GM08714 (cell line): ENCODE measurements around the gene ZC3H18.

Experiments used
- H3K4me3 ChIP-seq: fragments of 200-500 bp; sonication (Bioruptor generic); 2 replicates; pipeline ENCODE4 v1.5.1; 2014; ENCODE audit warnings: mild to moderate bottlenecking, low read length, inconsistent platforms
- ZNF274 ChIP-seq: IDR thresholded peaks from 2 replicates; pipeline ENCODE4 v1.6.1; 2012; ENCODE audit warnings: mild to moderate bottlenecking, low read depth, low read length

Gene ZC3H18

DNA sequence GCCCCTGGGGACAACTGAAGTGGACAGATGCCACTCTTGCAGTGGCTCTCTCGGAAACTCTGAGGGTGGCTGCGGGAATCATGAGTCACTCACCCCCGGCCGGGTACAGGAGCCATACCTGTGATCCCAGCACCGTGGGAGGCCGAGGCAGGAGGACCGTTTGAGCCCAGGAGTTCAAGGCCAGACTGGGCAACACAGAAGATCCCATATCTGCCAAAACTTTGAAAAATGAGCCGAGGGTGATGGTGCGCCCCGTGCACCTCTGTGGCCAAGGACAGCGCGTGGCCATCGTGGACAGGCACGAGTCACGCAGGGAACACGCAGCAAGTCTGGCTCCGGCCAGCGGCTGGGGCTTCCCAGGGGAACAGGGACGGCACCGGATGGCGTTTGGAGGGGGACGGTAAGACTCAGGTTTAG lies 41.3 kb upstream of the ZC3H18 start:
- TF ChIP-seq ZNF274, result no peak
- H3K4me3 ChIP-seq, result no peak overlapping the region

DNA sequence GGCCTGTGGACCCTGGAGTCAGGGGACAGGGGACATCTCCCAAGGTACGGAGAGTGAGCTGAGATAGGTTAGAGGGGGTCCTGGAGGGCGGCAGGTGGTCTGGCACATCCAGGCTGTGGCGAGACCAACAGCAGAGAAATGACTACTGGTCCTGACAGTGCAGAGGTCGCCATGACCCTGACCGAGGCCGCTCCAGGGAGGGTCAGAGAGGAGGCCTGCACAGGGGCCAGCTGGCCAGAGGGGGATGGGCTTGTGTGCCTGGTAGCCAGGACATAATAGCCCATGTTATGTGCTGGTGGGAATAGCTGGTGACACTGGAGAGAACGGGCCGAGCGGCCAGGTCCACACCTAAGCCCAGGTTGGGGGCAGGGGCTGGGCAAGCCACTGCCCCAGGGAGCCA lies 40.6 kb upstream of the ZC3H18 start:
- no peak overlapping the region for H3K4me3 ChIP-seq
- no peak for TF ChIP-seq ZNF274

DNA sequence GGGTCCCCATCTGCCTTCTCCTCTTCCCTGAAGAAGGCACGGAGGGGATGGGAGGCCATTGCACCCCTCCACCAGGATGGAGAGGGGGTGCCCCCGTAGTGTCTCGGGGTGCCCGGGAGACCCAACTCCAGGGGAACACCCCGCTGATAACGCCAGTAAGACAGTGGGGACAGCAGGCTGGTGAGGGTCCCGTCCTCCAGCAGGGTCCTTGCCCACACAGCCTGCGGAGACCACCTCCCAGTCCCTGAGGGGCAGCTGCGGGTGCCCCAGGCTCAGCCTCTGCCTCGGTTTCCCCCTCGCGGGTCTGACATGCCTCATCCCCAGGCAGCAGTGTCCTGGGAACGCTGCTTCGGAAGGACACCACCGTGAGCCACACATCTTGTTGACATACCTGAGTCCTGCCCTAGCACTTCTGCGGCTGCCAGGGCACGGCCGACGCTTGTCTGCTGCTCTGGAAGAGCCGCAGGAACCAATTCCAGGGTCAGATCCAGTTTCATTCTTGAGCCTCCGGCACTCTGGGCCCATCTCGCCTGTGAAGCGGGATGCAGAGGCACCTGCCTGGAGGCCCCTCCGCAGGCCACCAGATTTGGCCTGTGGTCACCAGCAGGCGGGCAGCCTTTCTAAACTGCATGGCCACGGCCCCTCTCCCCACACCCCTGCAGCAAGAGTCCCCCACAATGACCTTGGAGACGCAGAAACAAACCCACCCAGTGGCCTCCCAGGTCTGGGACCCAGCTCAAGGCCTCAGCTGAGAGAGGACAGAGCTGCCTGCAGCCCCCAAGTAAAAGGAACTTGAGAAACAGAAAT lies 39.9 kb upstream of the ZC3H18 start:
- TF ChIP-seq ZNF274, result no peak
- H3K4me3 ChIP-seq, result no peak overlapping the region

DNA sequence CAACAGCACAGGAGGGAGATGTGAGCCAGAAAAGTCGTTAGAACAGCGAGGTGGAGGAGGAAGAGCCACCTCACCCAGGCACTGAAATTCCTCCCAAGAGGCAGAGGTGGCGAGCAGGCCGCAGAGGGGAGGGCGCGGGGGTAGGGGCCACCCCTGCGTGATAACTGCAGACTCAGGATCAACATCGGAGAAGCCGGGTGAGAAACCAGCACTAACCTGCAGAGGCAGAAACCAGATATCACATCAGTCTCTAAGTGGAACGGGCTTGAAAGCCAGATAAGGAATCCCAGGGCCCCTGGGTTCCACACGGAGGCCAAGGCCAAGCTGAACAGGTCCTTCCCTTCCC lies 39.4 kb upstream of the ZC3H18 start:
- no peak overlapping the region for H3K4me3 ChIP-seq
- no peak for TF ChIP-seq ZNF274

DNA sequence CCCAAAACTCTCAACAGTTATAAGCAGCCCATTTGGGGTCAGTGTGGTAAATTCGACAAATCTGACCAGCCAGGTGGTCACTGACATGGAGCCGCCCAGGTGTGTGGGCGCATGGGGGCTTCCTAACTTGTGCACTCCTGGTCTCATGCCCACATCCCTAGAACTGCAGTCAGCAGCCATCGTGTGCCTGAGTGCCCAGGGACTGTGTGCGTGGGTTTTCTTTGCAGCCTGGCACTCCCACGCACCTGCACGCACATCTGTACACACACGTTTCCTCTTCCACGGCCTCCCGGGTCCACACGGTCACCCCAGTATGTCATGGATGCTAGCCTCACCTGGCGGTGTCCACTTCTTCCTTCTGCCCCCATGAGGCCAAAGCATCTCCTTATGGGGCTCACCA lies 38.9 kb upstream of the ZC3H18 start:
- TF ChIP-seq ZNF274, result no peak
- no peak overlapping the region for H3K4me3 ChIP-seq

DNA sequence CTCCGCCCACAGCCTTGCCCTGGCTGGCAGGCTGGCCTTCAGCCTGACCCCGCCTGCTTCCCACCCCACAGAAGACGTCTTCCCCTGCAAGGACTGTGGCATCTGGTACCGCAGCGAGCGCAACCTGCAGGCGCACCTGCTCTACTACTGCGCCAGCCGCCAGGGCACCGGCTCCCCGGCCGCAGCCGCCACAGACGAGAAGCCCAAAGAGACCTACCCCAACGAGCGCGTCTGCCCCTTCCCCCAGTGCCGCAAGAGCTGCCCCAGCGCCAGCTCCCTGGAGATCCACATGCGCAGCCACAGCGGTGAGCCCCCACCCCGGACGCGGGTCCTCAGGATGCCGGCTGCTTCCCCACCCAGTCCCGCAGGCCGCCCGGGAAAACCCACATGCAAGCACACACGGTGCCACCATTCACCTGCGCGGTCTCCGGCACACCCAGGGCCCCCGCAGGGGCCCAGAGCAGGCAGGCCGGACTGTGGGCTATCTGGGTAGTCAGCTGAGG lies 38.2 kb upstream of the ZC3H18 start:
- no peak overlapping the region for H3K4me3 ChIP-seq

DNA sequence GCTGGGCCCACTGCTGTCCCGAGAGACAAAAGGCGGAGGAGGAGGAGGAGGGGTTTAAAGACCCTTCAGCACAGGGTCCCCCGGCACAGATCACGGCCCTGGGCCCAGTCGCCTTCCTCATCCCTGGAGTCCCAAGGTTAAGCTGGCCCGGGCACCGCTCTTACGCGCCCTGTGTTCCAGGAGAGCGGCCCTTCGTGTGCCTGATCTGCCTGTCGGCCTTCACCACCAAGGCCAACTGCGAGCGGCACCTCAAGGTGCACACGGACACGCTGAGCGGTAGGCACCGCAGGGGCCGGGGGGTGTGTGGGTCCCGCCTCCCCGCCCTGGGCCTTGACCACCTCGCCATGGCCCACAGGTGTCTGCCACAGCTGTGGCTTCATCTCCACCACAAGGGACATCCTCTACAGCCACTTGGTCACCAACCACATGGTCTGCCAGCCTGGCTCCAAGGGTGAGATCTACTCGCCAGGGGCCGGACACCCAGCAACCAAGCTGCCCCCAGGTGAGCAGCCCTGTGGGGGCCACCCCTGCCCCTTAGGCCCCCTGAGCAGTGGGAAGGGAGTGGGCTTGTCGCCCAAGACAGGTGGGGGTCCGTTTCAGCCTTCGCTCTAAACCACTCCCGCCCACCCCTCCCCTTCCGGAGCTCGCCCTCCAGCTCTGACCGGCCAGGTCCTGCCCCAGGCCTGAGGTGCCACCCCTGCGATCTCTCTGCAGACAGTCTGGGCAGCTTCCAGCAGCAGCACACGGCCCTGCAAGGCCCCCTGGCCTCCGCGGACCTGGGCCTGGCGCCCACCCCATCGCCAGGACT lies 37.6 kb upstream of the ZC3H18 start:
- no peak overlapping the region for H3K4me3 ChIP-seq

More for the DNA sequence above, 38.2 kb upstream of the ZC3H18 start:
- TF ChIP-seq ZNF274, result no peak

DNA sequence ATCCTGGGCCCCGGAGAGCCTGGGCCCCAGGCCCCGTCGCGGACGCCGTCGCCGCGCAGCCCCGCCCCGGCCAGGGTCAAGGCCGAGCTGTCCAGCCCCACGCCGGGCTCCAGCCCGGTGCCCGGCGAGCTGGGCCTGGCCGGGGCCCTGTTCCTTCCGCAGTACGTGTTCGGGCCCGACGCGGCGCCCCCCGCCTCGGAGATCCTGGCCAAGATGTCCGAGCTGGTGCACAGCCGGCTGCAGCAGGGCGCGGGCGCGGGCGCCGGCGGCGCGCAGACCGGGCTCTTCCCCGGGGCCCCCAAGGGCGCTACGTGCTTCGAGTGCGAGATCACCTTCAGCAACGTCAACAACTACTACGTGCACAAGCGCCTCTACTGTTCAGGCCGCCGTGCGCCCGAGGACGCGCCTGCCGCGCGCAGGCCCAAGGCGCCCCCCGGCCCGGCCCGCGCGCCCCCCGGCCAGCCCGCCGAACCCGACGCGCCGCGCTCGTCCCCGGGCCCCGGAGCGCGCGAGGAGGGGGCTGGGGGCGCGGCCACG lies 36.8 kb upstream of the ZC3H18 start:
- TF ChIP-seq ZNF274, result no peak
- H3K4me3 ChIP-seq, result no peak overlapping the region

More for the DNA sequence above, 37.6 kb upstream of the ZC3H18 start:
- no peak for TF ChIP-seq ZNF274

DNA sequence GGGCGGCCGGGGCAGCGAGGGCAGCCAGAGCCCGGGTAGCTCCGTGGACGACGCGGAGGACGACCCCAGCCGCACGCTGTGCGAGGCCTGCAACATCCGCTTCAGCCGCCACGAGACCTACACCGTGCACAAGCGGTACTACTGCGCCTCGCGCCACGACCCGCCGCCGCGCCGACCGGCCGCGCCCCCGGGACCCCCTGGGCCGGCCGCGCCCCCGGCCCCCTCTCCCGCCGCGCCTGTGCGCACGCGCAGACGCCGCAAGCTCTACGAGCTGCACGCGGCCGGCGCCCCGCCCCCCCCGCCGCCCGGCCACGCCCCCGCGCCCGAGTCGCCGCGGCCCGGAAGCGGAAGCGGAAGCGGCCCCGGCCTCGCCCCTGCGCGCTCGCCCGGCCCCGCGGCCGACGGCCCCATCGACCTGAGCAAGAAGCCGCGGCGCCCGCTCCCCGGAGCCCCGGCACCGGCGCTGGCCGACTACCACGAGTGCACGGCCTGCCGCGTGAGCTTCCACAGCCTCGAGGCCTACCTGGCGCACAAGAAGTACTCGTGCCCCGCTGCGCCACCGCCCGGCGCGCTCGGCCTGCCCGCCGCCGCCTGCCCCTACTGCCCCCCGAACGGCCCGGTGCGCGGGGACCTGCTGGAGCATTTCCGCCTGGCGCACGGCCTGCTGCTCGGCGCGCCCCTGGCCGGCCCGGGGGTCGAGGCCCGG lies 36.1 kb upstream of the ZC3H18 start:
- peak overlapping the region; percentile 80; the same call in 1 of the 2 replicates for H3K4me3 ChIP-seq
- no peak for TF ChIP-seq ZNF274

DNA sequence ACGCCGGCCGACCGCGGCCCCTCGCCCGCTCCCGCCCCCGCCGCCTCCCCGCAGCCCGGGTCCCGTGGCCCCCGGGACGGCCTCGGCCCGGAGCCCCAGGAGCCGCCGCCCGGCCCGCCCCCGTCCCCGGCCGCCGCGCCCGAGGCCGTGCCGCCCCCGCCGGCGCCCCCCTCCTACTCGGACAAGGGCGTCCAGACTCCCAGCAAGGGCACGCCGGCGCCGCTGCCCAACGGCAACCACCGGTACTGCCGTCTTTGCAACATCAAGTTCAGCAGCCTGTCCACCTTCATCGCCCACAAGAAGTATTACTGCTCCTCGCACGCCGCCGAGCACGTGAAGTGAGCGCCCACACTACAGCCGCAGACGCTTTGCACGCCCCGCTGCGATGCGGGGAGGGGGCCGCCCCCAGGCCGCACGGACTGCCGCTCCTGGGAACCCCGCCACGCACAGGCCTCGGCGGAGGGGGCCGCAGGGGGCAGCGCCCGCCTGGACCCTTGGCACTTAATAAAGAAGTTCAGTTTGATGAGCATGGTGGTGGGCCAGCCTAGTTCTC lies 35.5 kb upstream of the ZC3H18 start:
- peak overlapping the region; percentile 80; the same call in 1 of the 2 replicates for H3K4me3 ChIP-seq
- TF ChIP-seq ZNF274, result no peak

DNA sequence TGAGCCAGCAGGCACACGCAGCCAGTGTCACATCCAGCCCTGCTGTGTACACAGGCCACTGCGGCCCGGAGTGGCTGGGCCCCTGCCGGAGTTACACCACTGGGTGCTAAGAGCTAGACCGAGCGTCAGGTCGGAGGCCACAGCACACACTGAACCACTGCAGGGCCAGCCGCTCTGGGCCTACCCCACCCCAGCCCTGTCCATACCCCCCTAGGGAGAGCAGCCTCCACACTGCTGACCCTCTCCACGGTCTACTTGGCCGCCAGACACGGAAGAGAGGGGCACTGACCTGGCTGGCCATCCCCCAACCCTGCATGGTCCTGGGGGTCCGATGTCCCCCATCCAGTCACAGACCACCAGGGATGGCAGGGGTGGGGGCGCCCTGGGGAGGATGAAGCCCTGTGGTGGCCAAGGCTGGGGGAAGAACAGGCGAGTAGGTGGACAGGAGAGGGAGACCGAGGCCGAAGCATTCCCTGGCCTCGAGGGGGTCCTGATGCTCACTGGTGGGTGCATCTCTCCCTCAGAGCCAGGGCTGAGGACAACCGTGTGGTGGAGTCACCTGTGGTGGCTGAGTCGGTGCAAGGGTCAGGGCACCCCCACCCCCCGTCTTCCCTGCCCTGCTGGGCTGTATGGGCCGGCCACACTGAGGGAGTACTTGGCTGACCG lies 34.9 kb upstream of the ZC3H18 start:
- peak overlapping the region; percentile 57; the same call in 1 of the 2 replicates for H3K4me3 ChIP-seq
- no peak for TF ChIP-seq ZNF274

DNA sequence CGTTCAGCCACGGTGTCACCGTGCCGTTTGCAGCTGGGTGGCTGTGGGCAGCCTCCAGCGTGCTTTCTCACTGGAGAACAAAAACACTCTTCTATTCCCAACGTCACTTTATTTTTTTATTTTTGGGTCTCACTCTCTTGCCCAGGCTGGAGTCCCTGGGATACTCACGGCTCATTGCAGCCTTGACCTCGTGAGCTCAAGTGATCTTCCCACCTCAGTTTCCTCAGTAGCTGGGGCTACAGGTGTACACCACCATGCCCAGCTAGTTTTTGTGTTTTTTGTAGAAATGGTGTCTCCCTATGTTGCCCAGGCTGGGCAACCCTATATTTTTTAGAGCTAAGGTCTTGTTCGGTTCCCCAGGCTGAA lies 34.4 kb upstream of the ZC3H18 start:
- no peak for TF ChIP-seq ZNF274
- no peak overlapping the region for H3K4me3 ChIP-seq

DNA sequence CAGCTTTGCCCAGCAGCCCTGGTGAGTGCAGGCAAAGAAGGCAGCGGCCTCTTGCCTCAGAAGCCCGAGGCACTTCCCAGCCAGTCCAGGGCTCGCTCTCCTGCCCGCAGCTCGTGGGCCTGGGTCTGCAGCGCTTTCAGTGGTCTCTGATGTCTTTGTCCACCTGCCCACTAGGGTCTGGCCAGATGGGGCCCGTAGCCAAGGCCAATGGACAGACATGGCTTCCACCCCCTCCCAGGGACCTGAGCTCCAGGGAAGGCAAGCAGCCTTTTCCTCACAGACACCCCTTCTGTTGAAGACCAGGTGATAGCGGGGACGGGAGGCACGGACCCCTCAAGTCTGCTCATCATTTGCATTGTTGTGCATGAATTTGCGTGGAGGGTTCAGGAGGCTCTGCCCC lies 33.7 kb upstream of the ZC3H18 start:
- TF ChIP-seq ZNF274, result no peak
- no peak overlapping the region for H3K4me3 ChIP-seq
